ENCODE data around the gene SNX25. TPM values are rescaled to one million over a fixed set of nuclear protein-coding genes. Genes with fewer than 3 reads are reported as not detected.

Gene SNX25
- total and polyA plus RNA-seq, 2 experiments from 2014 or later = 6.9 to 25.0 TPM

DNA sequence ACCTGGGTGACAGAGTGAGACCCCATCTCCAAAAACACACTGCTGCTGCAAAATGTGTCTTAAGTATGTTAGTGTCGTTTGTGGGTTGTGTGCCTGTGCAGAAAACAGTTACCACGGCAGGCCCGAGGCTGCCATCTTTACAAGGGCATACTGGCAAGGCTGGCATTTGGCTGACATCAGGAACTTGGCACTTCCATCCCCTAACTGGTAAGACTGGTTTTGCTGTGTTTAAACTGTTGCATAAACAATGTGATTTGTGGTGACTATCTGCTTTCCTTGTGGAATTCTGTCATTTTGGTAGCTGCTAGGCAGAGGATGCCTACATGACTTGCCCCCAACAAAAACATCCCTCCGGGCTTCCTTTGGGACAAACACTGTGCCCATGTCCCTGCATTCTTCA, 174.1 kb downstream of the SNX25 start:
- H3K27ac Mint-ChIP-seq = no peak overlapping the region
- Histone ChIP-seq H3K27me3 (ENCODE audit: insufficient read depth) (no peaks in the 10 kb centered on the region), H4K20me1 (replicated peaks; ENCODE audit: insufficient read depth) (no peaks in the 10 kb centered on the region), H3F3A (replicated peaks; ENCODE audit: low read depth) (no peaks in the 10 kb centered on the region), H3K9me2 (ENCODE audit: insufficient read depth) (no peaks in the 10 kb centered on the region), H3K27ac (ENCODE audit: low read depth) (no peak overlapping the region), H3K79me2 (replicated peaks; ENCODE audit: insufficient read depth) (no peaks in the 10 kb centered on the region), H2AFZ (no peak overlapping the region), H3K36me3 (ENCODE audit: insufficient read depth) (no peaks in the 10 kb centered on the region), H3K4me1 (ENCODE audit: insufficient read depth) (no peaks in the 10 kb centered on the region), H3K4me2 (no peak overlapping the region), H3K4me3 (no peak overlapping the region)
- no peak for ATAC-seq
- no peak for DNase-seq (ENCODE audit: low spot score)
- H3K36me3 Mint-ChIP-seq (ENCODE audit: low read depth) = peaks cover 10% of the 10 kb centered on the region
- TF ChIP-seq POLR2AphosphoS5 (IDR thresholded peaks at IDR 0.05; ENCODE audit: low read depth) (no peak), JUNB (IDR thresholded peaks at IDR 0.05; ENCODE audit: unreplicated experiment) (no peak), ZNF114 (CRISPR knock-in tag; IDR thresholded peaks at IDR 0.05) (no peak)
- TF ChIP-seq, protein P1, sequence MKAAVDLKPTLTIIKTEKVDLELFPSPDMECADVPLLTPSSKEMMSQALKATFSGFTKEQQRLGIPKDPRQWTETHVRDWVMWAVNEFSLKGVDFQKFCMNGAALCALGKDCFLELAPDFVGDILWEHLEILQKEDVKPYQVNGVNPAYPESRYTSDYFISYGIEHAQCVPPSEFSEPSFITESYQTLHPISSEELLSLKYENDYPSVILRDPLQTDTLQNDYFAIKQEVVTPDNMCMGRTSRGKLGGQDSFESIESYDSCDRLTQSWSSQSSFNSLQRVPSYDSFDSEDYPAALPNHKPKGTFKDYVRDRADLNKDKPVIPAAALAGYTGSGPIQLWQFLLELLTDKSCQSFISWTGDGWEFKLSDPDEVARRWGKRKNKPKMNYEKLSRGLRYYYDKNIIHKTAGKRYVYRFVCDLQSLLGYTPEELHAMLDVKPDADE (IDR thresholded peaks at IDR 0.05) = no peak
- H3K27me3 Mint-ChIP-seq (ENCODE audit: insufficient read depth, low read depth, poor library complexity) = peaks cover 4% of the 10 kb centered on the region
- 0 out of 3 replicates have a peak, but pooled peaks cover 2% of the 10 kb centered on the region for H3K4me1 Mint-ChIP-seq
- H3K4me3 Mint-ChIP-seq = no peak overlapping the region
- peaks cover 9% of the 10 kb centered on the region; the same call in 2 of the 3 replicates for H3K9me3 Mint-ChIP-seq

DNA sequence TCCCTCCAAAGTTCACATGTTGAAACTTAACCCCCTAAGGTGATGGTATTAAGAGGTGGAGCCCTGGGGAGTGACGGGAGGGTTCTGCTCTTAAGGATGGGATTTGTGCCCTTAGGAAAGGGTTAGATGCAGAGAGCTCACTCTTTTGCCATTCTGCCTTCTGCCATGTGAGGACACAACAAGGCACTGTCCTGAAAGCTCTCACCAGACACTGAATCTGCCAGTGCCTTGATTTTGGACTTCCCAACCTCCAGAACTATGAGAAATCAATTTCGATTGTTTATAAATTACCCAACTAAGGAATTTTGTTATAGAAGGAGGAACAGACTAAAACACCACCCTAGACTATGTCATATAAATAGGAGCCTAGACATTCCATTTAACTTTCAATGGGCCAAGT, 174.7 kb downstream of the SNX25 start:
- H3K27ac ChIP-seq (ENCODE audit: low read depth) = no peak overlapping the region
- H3K27ac Mint-ChIP-seq = no peak overlapping the region
- no peaks in the 10 kb centered on the region for H3F3A ChIP-seq (replicated peaks; ENCODE audit: low read depth)
- H2AFZ ChIP-seq = no peak overlapping the region
- H3K4me1 Mint-ChIP-seq = 0 out of 3 replicates have a peak, but pooled peaks cover 2% of the 10 kb centered on the region
- DNase-seq (ENCODE audit: low spot score) (no peak), ATAC-seq (no peak)
- H3K27me3 Mint-ChIP-seq (ENCODE audit: insufficient read depth, low read depth, poor library complexity) = peaks cover 4% of the 10 kb centered on the region
- no peaks in the 10 kb centered on the region for H3K4me1 ChIP-seq (ENCODE audit: insufficient read depth)
- H3K36me3 ChIP-seq (ENCODE audit: insufficient read depth) = no peaks in the 10 kb centered on the region
- peaks cover 9% of the 10 kb centered on the region; the same call in 2 of the 3 replicates for H3K9me3 Mint-ChIP-seq
- H3K9me2 ChIP-seq (ENCODE audit: insufficient read depth) = no peaks in the 10 kb centered on the region
- no peaks in the 10 kb centered on the region for H3K79me2 ChIP-seq (replicated peaks; ENCODE audit: insufficient read depth)
- H3K4me3 Mint-ChIP-seq = no peak overlapping the region
- H3K27me3 ChIP-seq (ENCODE audit: insufficient read depth) = no peaks in the 10 kb centered on the region
- H4K20me1 ChIP-seq (replicated peaks; ENCODE audit: insufficient read depth) = no peaks in the 10 kb centered on the region
- no peak overlapping the region for H3K4me3 ChIP-seq
- H3K4me2 ChIP-seq = no peak overlapping the region
- peaks cover 10% of the 10 kb centered on the region for H3K36me3 Mint-ChIP-seq (ENCODE audit: low read depth)
- TF ChIP-seq JUNB (IDR thresholded peaks at IDR 0.05; ENCODE audit: unreplicated experiment) (no peak), NANOG (IDR thresholded peaks at IDR 0.05; ENCODE audit: borderline replicate concordance) (no peak), EZH2phosphoT487 (IDR thresholded peaks at IDR 0.05; ENCODE audit: unreplicated experiment) (no peak), ZNF331 (CRISPR knock-in tag; IDR thresholded peaks at IDR 0.05; ENCODE audit: low read depth) (no peak), STAT1 (IDR thresholded peaks at IDR 0.05; ENCODE audit: unreplicated experiment) (no peak), CREB1 (CRISPR knock-in tag; IDR thresholded peaks at IDR 0.05; ENCODE audit: low read depth) (no peak), POLR2AphosphoS5 (IDR thresholded peaks at IDR 0.05; ENCODE audit: low read depth) (no peak), ZNF114 (CRISPR knock-in tag; IDR thresholded peaks at IDR 0.05) (no peak), EZH2 (IDR thresholded peaks at IDR 0.05; ENCODE audit: low read depth, unreplicated experiment) (no peak)
- TF ChIP-seq, protein P2, sequence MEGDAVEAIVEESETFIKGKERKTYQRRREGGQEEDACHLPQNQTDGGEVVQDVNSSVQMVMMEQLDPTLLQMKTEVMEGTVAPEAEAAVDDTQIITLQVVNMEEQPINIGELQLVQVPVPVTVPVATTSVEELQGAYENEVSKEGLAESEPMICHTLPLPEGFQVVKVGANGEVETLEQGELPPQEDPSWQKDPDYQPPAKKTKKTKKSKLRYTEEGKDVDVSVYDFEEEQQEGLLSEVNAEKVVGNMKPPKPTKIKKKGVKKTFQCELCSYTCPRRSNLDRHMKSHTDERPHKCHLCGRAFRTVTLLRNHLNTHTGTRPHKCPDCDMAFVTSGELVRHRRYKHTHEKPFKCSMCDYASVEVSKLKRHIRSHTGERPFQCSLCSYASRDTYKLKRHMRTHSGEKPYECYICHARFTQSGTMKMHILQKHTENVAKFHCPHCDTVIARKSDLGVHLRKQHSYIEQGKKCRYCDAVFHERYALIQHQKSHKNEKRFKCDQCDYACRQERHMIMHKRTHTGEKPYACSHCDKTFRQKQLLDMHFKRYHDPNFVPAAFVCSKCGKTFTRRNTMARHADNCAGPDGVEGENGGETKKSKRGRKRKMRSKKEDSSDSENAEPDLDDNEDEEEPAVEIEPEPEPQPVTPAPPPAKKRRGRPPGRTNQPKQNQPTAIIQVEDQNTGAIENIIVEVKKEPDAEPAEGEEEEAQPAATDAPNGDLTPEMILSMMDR (conservative IDR thresholded peaks at IDR 0.05; ENCODE audit: low read depth in 2 of 2) = no peak
- TF ChIP-seq, protein P3, sequence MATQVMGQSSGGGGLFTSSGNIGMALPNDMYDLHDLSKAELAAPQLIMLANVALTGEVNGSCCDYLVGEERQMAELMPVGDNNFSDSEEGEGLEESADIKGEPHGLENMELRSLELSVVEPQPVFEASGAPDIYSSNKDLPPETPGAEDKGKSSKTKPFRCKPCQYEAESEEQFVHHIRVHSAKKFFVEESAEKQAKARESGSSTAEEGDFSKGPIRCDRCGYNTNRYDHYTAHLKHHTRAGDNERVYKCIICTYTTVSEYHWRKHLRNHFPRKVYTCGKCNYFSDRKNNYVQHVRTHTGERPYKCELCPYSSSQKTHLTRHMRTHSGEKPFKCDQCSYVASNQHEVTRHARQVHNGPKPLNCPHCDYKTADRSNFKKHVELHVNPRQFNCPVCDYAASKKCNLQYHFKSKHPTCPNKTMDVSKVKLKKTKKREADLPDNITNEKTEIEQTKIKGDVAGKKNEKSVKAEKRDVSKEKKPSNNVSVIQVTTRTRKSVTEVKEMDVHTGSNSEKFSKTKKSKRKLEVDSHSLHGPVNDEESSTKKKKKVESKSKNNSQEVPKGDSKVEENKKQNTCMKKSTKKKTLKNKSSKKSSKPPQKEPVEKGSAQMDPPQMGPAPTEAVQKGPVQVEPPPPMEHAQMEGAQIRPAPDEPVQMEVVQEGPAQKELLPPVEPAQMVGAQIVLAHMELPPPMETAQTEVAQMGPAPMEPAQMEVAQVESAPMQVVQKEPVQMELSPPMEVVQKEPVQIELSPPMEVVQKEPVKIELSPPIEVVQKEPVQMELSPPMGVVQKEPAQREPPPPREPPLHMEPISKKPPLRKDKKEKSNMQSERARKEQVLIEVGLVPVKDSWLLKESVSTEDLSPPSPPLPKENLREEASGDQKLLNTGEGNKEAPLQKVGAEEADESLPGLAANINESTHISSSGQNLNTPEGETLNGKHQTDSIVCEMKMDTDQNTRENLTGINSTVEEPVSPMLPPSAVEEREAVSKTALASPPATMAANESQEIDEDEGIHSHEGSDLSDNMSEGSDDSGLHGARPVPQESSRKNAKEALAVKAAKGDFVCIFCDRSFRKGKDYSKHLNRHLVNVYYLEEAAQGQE (IDR thresholded peaks at IDR 0.05; ENCODE audit: unreplicated experiment) = no peak

Data from GM23338 (cell line).